HEK293 (cell line): ENCODE data around the gene TFAP2B.

Source experiments
- HOXA7 ChIP-seq: sonication (generic); formaldehyde crosslinking; IDR thresholded peaks from 2 replicates; pipeline ENCODE4 v1.8.1; 2022; ENCODE audit warnings: missing genetic modification reagents, borderline replicate concordance
- KLF16 ChIP-seq: fragments of 450-650 bp; formaldehyde crosslinking; IDR thresholded peaks from 2 replicates; pipeline ENCODE4 v1.5.1; 2017; ENCODE audit warnings: missing biosample characterization, missing genetic modification characterization
- SP2 ChIP-seq: fragments of 450-650 bp; formaldehyde crosslinking; IDR thresholded peaks from 2 replicates; pipeline ENCODE4 v1.5.1; 2016; ENCODE audit warnings: missing biosample characterization, missing genetic modification characterization
- ZBTB21 ChIP-seq: fragments of 450-650 bp; formaldehyde crosslinking; IDR thresholded peaks from 2 replicates; pipeline ENCODE4 v1.5.1; 2017; ENCODE audit warnings: missing biosample characterization, missing genetic modification characterization
- ZNF558 ChIP-seq: fragments of 450-650 bp; formaldehyde crosslinking; IDR thresholded peaks from 2 replicates; pipeline ENCODE4 v1.5.1; 2016; ENCODE audit warnings: missing biosample characterization, missing genetic modification characterization
- ZNF747 ChIP-seq: fragments of 450-650 bp; formaldehyde crosslinking; IDR thresholded peaks from 2 replicates; pipeline ENCODE4 v1.5.1; 2016; ENCODE audit warnings: missing biosample characterization, missing genetic modification characterization
- ZNF837 ChIP-seq: fragments of 450-650 bp; formaldehyde crosslinking; IDR thresholded peaks from 2 replicates; pipeline ENCODE4 v1.5.1; 2016; ENCODE audit warnings: missing biosample characterization, missing genetic modification characterization
- TF ChIP-seq, protein P1 (sequence below): fragments of 450-650 bp; formaldehyde crosslinking; IDR thresholded peaks from 2 replicates; pipeline ENCODE4 v1.5.1; 2016; ENCODE audit warnings: missing biosample characterization, missing genetic modification characterization
- TF ChIP-seq, protein P2 (sequence below): fragments of 450-650 bp; formaldehyde crosslinking; IDR thresholded peaks from 2 replicates; pipeline ENCODE4 v1.5.1; 2016; ENCODE audit warnings: missing biosample characterization, missing genetic modification characterization
- TF ChIP-seq, protein P3 (sequence below): fragments of 450-650 bp; formaldehyde crosslinking; IDR thresholded peaks from 2 replicates; pipeline ENCODE4 v1.5.1; 2016; ENCODE audit warnings: missing biosample characterization, missing genetic modification characterization, borderline replicate concordance

DNA sequence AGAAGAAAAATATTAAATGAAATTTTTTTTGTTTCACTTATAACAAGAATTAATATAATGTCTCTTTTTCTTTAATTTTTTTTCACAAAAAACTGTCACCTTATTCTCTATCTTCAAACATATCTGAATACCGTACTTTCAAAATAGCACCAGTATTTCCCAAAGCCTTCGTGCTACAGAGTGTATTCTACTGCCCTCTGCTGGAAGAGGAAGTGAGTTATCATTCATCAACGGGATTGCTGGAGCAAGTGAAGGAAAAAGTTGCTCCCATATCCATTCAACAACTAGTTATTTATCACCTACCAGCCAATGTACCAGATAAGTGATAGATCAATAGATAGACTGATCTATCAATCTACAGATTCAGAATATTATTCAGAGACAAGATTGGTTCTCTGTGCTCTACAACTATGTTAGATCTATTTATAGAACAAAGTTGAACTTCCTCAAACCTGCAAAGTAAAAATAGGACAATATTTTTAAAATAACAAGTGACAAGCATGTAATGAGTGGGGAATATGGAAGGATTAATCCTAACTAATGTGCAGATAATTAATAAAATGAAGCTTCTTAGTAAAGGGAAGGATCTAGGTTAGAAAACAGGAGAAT is 26.7 kb upstream of the TFAP2B start:
- TF ChIP-seq, protein P1, sequence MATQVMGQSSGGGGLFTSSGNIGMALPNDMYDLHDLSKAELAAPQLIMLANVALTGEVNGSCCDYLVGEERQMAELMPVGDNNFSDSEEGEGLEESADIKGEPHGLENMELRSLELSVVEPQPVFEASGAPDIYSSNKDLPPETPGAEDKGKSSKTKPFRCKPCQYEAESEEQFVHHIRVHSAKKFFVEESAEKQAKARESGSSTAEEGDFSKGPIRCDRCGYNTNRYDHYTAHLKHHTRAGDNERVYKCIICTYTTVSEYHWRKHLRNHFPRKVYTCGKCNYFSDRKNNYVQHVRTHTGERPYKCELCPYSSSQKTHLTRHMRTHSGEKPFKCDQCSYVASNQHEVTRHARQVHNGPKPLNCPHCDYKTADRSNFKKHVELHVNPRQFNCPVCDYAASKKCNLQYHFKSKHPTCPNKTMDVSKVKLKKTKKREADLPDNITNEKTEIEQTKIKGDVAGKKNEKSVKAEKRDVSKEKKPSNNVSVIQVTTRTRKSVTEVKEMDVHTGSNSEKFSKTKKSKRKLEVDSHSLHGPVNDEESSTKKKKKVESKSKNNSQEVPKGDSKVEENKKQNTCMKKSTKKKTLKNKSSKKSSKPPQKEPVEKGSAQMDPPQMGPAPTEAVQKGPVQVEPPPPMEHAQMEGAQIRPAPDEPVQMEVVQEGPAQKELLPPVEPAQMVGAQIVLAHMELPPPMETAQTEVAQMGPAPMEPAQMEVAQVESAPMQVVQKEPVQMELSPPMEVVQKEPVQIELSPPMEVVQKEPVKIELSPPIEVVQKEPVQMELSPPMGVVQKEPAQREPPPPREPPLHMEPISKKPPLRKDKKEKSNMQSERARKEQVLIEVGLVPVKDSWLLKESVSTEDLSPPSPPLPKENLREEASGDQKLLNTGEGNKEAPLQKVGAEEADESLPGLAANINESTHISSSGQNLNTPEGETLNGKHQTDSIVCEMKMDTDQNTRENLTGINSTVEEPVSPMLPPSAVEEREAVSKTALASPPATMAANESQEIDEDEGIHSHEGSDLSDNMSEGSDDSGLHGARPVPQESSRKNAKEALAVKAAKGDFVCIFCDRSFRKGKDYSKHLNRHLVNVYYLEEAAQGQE (tag by site-specific recombination) = no peak
- TF ChIP-seq SP2 (tag by site-specific recombination) (no peak), KLF16 (no peak), ZNF747 (tag by site-specific recombination) (no peak), ZNF558 (tag by site-specific recombination) (no peak), HOXA7 (CRISPR knock-in tag) (no peak), ZNF837 (no peak), ZBTB21 (tag by site-specific recombination) (no peak)
- TF ChIP-seq, protein P2, sequence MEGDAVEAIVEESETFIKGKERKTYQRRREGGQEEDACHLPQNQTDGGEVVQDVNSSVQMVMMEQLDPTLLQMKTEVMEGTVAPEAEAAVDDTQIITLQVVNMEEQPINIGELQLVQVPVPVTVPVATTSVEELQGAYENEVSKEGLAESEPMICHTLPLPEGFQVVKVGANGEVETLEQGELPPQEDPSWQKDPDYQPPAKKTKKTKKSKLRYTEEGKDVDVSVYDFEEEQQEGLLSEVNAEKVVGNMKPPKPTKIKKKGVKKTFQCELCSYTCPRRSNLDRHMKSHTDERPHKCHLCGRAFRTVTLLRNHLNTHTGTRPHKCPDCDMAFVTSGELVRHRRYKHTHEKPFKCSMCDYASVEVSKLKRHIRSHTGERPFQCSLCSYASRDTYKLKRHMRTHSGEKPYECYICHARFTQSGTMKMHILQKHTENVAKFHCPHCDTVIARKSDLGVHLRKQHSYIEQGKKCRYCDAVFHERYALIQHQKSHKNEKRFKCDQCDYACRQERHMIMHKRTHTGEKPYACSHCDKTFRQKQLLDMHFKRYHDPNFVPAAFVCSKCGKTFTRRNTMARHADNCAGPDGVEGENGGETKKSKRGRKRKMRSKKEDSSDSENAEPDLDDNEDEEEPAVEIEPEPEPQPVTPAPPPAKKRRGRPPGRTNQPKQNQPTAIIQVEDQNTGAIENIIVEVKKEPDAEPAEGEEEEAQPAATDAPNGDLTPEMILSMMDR (tag by site-specific recombination) = no peak
- TF ChIP-seq, protein P3, sequence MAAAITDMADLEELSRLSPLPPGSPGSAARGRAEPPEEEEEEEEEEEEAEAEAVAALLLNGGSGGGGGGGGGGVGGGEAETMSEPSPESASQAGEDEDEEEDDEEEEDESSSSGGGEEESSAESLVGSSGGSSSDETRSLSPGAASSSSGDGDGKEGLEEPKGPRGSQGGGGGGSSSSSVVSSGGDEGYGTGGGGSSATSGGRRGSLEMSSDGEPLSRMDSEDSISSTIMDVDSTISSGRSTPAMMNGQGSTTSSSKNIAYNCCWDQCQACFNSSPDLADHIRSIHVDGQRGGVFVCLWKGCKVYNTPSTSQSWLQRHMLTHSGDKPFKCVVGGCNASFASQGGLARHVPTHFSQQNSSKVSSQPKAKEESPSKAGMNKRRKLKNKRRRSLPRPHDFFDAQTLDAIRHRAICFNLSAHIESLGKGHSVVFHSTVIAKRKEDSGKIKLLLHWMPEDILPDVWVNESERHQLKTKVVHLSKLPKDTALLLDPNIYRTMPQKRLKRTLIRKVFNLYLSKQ (tag by site-specific recombination) = no peak
